Gastrocnemius medialis (tissue), 4 donors: ENCODE results near the gene THOC6. TPM values are rescaled to one million over a fixed set of nuclear protein-coding genes. Genes with fewer than 3 reads are reported as not detected.

Source experiments
- ATAC-seq, 2 donors: fragments of 150-250 bp; one replicate each; pipeline ENCODE4 v1.9.1; 2016
- DNase-seq, 2 donors: peaks; one replicate each; pipeline ENCODE4 v3.0.0-alpha.2; 2019
- H3K27ac ChIP-seq, 4 donors: fragments of 200-600 bp; sonication (generic); 1 replicate in 1 of 4; 2 replicates in 3 of 4; pipeline ENCODE4 v1.5.1; 2016 to 2018; ENCODE audit warnings: mild to moderate bottlenecking in 2 of 4, moderate library complexity in 1 of 4
- H3K27me3 ChIP-seq, 3 donors: fragments of 200-600 bp; sonication (generic) in 2 of 3; 1 replicate in 1 of 3; 2 replicates in 2 of 3; pipeline versions ENCODE4 v1.5.1 to v1.6.0; 2016 to 2019; ENCODE audit warnings: mild to moderate bottlenecking in 1 of 3, moderate library complexity in 1 of 3
- H3K36me3 ChIP-seq, 2 donors: fragments of 200-600 bp; sonication (generic) in 1 of 2; one replicate each; pipeline ENCODE4 v1.5.1; 2017 to 2018
- H3K4me1 ChIP-seq, 2 donors: fragments of 200-600 bp; sonication (generic) in 1 of 2; one replicate each; pipeline ENCODE4 v1.5.1; 2016 to 2017; ENCODE audit warnings: mild to moderate bottlenecking in 2 of 2
- H3K4me3 ChIP-seq, 4 donors: fragments of 200-600 bp; sonication (generic) in 3 of 4; 1 replicate in 1 of 4; 2 replicates in 3 of 4; pipeline ENCODE4 v1.5.1; 2016 to 2019; ENCODE audit warnings: mild to moderate bottlenecking in 2 of 4
- H3K9me3 ChIP-seq, 3 donors: fragments of 200-600 bp; sonication (generic) in 2 of 3; 1 replicate in 1 of 3; 2 replicates in 2 of 3; pipeline ENCODE4 v1.5.1; 2016 to 2019
- POLR2A ChIP-seq, 2 donors: fragments of 450-650 bp; IDR thresholded peaks; one replicate each; pipeline ENCODE4 v1.6.1; 2017; ENCODE audit warnings: antibody characterized with exemption in 2 of 2, mild to moderate bottlenecking in 2 of 2, moderate library complexity in 2 of 2
- in situ Hi-C, 4 donors: fragments of 200-750 bp; cut with MboI; loops; one replicate each; pipeline versions ENCODE4 v1.15.0 to v1.8.0; 2017; ENCODE audit warnings: low sequenced_read_pairs in 4 of 4
- intact Hi-C: fragments of 100-400 bp; cut with DNase I; formaldehyde crosslinking; loops from one replicate; pipeline ENCODE4 v1.15.1; 2023; ENCODE audit warnings: low total_unique reads
- total RNA-seq, 4 donors: library from RNA; depleted of rRNA; stranded (reverse); fragments of >200 nt; gene quantifications; one replicate each; pipeline versions ENCODE4 v1.1.0 to v1.2.3, GENCODE V29; 2016
- TF ChIP-seq, protein P1 (sequence below), 5 experiments: fragments of 450-650 bp in 3 of 5; fragments of 200-600 bp in 2 of 5; sonication (generic) in 2 of 5; IDR thresholded peaks in 4 of 5; conservative IDR thresholded peaks in 1 of 5; 1 replicate in 4 of 5; 2 replicates in 1 of 5; pipeline ENCODE4 v1.5.1; 2016 to 2019; ENCODE audit warnings: antibody characterized with exemption in 5 of 5, mild to moderate bottlenecking in 3 of 5, moderate library complexity in 3 of 5

THOC6 gene
- total RNA-seq, 4 donors from 2014 or later, result 15.0 to 31.1 (median 21.5) TPM

DNA sequence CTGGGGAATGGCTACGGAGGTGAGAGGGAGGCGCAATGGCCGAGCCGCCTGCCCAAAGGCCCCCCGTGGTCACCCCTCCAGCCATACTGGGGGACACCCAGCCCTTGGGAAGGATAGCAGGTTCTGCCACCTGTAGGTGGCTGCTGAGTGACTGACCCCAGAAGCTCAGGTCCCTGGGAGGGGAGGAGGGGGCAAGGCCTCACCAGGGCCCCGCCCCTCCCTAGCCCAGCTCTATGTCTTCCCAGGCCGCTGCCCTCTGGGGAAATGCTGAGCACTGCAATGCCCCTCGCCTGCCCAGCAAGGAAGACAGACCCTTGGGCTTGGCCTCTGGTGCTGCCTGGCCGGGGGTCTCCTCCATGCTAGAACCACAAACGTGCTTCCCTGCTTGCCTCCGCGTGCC is 22.5 kb upstream of the THOC6 start:
- Histone ChIP-seq H3K36me3 (no peaks in the 10 kb centered on the region), H3K4me3 (no peak overlapping the region), H3K4me1 (peaks cover 4 to 6% of the 10 kb centered on the region in 2 donors), H3K27me3 (no peaks in the 10 kb centered on the region), H3K9me3 (no peaks in the 10 kb centered on the region), H3K27ac (no peak overlapping the region)
- DNase-seq (no peak), ATAC-seq (no peak)
- no peak for TF ChIP-seq POLR2A (IDR thresholded peaks at IDR 0.05)
- TF ChIP-seq, protein P1, sequence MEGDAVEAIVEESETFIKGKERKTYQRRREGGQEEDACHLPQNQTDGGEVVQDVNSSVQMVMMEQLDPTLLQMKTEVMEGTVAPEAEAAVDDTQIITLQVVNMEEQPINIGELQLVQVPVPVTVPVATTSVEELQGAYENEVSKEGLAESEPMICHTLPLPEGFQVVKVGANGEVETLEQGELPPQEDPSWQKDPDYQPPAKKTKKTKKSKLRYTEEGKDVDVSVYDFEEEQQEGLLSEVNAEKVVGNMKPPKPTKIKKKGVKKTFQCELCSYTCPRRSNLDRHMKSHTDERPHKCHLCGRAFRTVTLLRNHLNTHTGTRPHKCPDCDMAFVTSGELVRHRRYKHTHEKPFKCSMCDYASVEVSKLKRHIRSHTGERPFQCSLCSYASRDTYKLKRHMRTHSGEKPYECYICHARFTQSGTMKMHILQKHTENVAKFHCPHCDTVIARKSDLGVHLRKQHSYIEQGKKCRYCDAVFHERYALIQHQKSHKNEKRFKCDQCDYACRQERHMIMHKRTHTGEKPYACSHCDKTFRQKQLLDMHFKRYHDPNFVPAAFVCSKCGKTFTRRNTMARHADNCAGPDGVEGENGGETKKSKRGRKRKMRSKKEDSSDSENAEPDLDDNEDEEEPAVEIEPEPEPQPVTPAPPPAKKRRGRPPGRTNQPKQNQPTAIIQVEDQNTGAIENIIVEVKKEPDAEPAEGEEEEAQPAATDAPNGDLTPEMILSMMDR (IDR thresholded peaks at IDR 0.05 in 4 of 5, conservative IDR thresholded peaks at IDR 0.05 in 1 of 5), result no peak
- intact Hi-C loops (no loop called here), in situ Hi-C loops (no loop called here)

DNA sequence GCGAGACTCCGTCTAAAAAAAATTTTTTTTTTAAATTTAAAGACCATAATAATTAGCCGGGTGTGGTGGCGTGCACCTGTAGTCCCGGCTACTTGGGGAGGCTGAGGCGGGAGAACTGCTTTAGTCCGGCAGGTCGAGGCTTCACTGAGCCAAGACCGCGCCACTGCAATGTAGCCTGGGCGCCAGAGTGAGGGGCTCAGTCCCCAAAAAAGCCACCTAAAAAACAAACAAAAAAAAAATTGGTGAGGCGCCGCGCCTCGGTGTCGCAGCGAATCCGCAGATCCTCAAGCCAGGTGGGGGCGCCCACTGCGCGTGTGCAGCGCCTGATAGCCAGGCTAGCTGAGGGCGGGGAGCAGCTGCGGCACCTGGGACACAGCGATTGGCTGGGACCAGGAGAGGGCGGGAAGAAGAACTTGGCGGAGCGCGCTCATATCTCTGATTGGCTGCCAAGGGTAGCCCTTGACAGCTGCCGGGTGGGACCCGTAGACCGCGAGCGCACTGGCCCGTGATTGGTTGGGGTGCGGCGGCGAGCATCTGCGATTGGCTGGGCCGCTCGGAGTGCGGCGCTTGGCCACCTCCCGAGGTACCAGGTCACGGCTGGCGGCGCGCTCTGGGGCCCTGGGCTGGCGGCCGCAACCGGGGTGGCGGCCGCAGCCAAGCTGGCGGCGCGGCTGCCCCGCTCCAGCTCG is 20.1 kb upstream of the THOC6 start:
- H3K27me3 ChIP-seq, result peaks cover 0 to 2% (median 0%) of the 10 kb centered on the region in 3 donors
- peak; percentile 97 to 98 for DNase-seq
- no peaks in the 10 kb centered on the region for H3K9me3 ChIP-seq
- peaks cover 0 to 12% of the 10 kb centered on the region in 2 donors for H3K36me3 ChIP-seq
- peaks cover 4 to 6% of the 10 kb centered on the region in 2 donors for H3K4me1 ChIP-seq
- peak overlapping the region in 3 of 4 donors; percentile 46 to 58 (median 49) for H3K27ac ChIP-seq
- ATAC-seq, result peak; percentile 98 to 99
- in situ Hi-C loops, result no loop called here
- peak overlapping the region in 3 of 4 donors; percentile 27 to 33 (median 28) for H3K4me3 ChIP-seq
- TF ChIP-seq, protein P1 (IDR thresholded peaks at IDR 0.05 in 4 of 5, conservative IDR thresholded peaks at IDR 0.05 in 1 of 5), result peak; percentile 22 to 69 (median 63)
- peak; percentile 88 to 89 for TF ChIP-seq POLR2A (IDR thresholded peaks at IDR 0.05)
- intact Hi-C loops, result loop anchor here (1.0 kb wide), 2 partner anchors 17 to 25 kb away; partner anchors contain the start of gene TNFRSF12A

DNA sequence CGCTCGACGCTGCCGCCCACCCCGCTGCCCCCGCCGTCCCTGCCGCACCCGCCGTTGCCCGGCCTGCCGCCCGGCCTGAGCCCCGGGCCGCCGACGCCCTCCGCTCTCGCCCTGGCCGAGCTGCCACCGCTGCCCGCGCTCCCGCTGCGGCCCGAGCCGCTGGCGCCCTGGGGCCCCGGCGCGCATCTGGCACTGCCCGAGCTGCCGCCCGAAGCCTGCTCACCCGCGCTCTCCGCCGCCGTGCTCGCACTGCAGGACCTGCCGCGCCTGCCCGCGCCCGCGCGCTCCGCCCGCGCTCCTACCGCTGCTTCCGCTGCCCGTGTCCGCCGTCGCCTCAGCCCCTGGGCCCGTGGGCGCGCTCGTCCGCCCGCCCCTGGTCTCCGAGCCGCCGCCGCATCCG is 19.5 kb upstream of the THOC6 start:
- Histone ChIP-seq H3K4me3 (peak overlapping the region in 1 of 4 donors; percentile 53), H3K4me1 (peaks cover 4 to 6% of the 10 kb centered on the region in 2 donors), H3K27me3 (peaks cover 0 to 2% (median 0%) of the 10 kb centered on the region in 3 donors), H3K27ac (peak overlapping the region in 2 of 4 donors; percentile 35 to 46), H3K9me3 (no peaks in the 10 kb centered on the region), H3K36me3 (peaks cover 0 to 12% of the 10 kb centered on the region in 2 donors)
- in situ Hi-C loops, result no loop called here
- DNase-seq (no peak), ATAC-seq (peak; percentile 39 to 48)
- TF ChIP-seq, protein P1 (IDR thresholded peaks at IDR 0.05 in 4 of 5, conservative IDR thresholded peaks at IDR 0.05 in 1 of 5), result no peak
- TF ChIP-seq POLR2A (IDR thresholded peaks at IDR 0.05), result no peak
- intact Hi-C loops, result loop anchor here (1.0 kb wide), 1 partner anchor 16 kb away; the partner anchor contains the start of gene TNFRSF12A

DNA sequence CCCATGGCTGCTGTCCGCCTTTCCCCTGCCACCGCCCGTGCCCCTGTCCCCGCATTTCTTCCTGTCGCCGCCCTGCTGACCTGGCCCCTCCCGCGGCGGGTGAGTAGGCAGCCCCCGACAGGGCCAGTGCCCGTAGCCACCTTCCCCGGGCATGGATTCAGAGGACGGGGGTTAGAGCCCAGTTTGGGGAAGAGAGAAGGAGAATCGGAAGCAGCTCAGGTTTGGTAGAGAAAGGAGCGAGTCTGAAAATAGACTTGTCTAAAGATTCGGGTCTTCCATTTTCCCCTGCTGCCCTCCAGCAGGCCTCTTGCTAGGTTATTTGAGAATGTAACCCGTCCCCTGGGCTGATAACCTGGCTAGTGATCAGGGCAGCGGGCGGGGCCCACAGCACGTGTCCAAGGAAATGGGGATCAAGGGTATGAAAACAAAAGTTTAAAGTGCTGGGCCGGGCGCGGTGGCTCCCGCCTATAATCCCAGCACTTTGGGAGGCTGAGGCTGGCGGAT is 19.0 kb upstream of the THOC6 start:
- DNase-seq (no peak), ATAC-seq (peak; percentile 13 to 18)
- peak overlapping the region; percentile 68 to 83 (median 71) for H3K27ac ChIP-seq
- H3K9me3 ChIP-seq, result no peaks in the 10 kb centered on the region
- H3K4me3 ChIP-seq, result peak overlapping the region; percentile 53 to 58 (median 54)
- intact Hi-C loops (loop anchor here (1.0 kb wide), 1 partner anchor 15 kb away; the partner anchor contains the start of gene TNFRSF12A), in situ Hi-C loops (no loop called here)
- peaks cover 0 to 12% of the 10 kb centered on the region in 2 donors for H3K36me3 ChIP-seq
- TF ChIP-seq, protein P1 (IDR thresholded peaks at IDR 0.05 in 4 of 5, conservative IDR thresholded peaks at IDR 0.05 in 1 of 5), result no peak
- no peak for TF ChIP-seq POLR2A (IDR thresholded peaks at IDR 0.05)
- peaks cover 0 to 4% (median 0%) of the 10 kb centered on the region in 3 donors for H3K27me3 ChIP-seq
- H3K4me1 ChIP-seq, result peaks cover 4 to 6% of the 10 kb centered on the region in 2 donors
